PFSK-1 (cell line): ENCODE results near the gene ARHGEF10L.

Experiments used
- FOXP2 ChIP-seq: optimal IDR thresholded peaks from 2 replicates; pipeline ENCODE3; 2011; ENCODE audit warnings: borderline replicate concordance, control low read depth, inconsistent platforms; ENCODE audit not compliant: insufficient read depth; ENCODE audit errors: extremely low read length, extremely low read depth
- POLR2AphosphoS5 ChIP-seq: IDR thresholded peaks from 2 replicates; pipeline ENCODE4 v1.6.1; 2012; ENCODE audit warnings: low read depth, mild to moderate bottlenecking, control low read depth, low read length, moderate library complexity
- SIN3A ChIP-seq: IDR thresholded peaks from 2 replicates; pipeline ENCODE4 v1.6.1; 2012; ENCODE audit warnings: mild to moderate bottlenecking, low read length, moderate library complexity, borderline replicate concordance; ENCODE audit not compliant: insufficient read depth
- TAF1 ChIP-seq: IDR thresholded peaks from 2 replicates; pipeline ENCODE4 v1.6.1; 2012; ENCODE audit warnings: low read length, control low read depth, borderline replicate concordance; ENCODE audit not compliant: insufficient read depth
- TF ChIP-seq, protein P1 (sequence below), 2 experiments: IDR thresholded peaks; 2 replicates each; pipeline versions ENCODE4 v1.6.1 to v1.8.0; 2011 to 2012; ENCODE audit warnings: low read depth in 2 of 2, low read length in 2 of 2, control low read depth in 1 of 2, inconsistent platforms in 1 of 2, mild to moderate bottlenecking in 1 of 2, moderate library complexity in 1 of 2; ENCODE audit not compliant: insufficient read depth in 1 of 2

DNA sequence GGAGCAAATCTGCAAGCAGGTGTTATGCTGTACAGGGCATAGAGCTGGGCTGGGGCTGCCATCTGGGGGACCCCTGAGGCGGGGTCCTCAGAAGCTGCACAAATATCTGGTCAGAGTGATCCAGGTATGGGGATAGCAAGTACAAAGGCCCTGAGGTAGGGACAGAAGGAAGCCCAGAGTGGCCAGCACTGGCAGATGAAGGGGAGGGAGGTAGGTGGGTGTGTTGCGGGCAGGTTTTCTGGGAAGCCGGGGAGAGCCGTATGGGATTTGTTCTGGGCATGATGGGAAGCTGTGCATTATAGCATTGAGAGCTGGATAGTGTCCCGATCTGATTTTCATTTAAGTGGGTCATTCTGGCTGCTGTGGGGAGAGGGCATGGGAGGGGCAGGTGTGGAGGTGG, 102.7 kb downstream of the ARHGEF10L start:
- TF ChIP-seq, protein P1, sequence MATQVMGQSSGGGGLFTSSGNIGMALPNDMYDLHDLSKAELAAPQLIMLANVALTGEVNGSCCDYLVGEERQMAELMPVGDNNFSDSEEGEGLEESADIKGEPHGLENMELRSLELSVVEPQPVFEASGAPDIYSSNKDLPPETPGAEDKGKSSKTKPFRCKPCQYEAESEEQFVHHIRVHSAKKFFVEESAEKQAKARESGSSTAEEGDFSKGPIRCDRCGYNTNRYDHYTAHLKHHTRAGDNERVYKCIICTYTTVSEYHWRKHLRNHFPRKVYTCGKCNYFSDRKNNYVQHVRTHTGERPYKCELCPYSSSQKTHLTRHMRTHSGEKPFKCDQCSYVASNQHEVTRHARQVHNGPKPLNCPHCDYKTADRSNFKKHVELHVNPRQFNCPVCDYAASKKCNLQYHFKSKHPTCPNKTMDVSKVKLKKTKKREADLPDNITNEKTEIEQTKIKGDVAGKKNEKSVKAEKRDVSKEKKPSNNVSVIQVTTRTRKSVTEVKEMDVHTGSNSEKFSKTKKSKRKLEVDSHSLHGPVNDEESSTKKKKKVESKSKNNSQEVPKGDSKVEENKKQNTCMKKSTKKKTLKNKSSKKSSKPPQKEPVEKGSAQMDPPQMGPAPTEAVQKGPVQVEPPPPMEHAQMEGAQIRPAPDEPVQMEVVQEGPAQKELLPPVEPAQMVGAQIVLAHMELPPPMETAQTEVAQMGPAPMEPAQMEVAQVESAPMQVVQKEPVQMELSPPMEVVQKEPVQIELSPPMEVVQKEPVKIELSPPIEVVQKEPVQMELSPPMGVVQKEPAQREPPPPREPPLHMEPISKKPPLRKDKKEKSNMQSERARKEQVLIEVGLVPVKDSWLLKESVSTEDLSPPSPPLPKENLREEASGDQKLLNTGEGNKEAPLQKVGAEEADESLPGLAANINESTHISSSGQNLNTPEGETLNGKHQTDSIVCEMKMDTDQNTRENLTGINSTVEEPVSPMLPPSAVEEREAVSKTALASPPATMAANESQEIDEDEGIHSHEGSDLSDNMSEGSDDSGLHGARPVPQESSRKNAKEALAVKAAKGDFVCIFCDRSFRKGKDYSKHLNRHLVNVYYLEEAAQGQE (IDR thresholded peaks at IDR 0.05; ENCODE audit: insufficient read depth in 1 of 2, low read depth in 2 of 2, low read length in 2 of 2), result no peak
- no peak for TF ChIP-seq POLR2AphosphoS5
- TF ChIP-seq SIN3A, result no peak
- no peak for TF ChIP-seq FOXP2
- TF ChIP-seq TAF1, result no peak
